ENCODE results near the gene CMC1. TPM values are rescaled to one million over a fixed set of nuclear protein-coding genes. Genes with fewer than 3 reads are reported as not detected.

The CMC1 gene
- total and polyA plus RNA-seq, 9 of the 15 experiments (the other 6 are each of a cell fraction or from before 2014, with no cell fraction given) = 15.9 to 74.6 (median 48.9) TPM

DNA sequence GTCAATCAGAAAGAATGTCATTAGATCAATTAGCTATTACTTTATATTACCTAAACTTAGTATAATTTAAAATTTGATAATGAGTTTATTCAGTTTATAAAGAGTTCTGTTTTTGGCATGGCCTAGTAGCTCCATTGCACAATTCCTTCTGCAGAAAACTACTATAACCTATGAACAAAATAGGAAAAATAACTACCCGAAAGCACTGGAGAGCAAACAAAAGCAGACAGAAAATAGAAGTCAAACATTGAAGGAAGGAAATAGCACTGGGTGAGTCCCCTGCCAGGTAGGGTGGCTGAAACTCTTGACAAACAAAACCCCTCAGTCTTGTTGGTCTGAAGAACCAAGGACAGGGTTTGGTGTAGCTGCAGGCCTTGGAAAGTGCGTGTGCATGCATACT is 37.5 kb downstream of the CMC1 start (continued):
- TF ChIP-seq, protein P1, sequence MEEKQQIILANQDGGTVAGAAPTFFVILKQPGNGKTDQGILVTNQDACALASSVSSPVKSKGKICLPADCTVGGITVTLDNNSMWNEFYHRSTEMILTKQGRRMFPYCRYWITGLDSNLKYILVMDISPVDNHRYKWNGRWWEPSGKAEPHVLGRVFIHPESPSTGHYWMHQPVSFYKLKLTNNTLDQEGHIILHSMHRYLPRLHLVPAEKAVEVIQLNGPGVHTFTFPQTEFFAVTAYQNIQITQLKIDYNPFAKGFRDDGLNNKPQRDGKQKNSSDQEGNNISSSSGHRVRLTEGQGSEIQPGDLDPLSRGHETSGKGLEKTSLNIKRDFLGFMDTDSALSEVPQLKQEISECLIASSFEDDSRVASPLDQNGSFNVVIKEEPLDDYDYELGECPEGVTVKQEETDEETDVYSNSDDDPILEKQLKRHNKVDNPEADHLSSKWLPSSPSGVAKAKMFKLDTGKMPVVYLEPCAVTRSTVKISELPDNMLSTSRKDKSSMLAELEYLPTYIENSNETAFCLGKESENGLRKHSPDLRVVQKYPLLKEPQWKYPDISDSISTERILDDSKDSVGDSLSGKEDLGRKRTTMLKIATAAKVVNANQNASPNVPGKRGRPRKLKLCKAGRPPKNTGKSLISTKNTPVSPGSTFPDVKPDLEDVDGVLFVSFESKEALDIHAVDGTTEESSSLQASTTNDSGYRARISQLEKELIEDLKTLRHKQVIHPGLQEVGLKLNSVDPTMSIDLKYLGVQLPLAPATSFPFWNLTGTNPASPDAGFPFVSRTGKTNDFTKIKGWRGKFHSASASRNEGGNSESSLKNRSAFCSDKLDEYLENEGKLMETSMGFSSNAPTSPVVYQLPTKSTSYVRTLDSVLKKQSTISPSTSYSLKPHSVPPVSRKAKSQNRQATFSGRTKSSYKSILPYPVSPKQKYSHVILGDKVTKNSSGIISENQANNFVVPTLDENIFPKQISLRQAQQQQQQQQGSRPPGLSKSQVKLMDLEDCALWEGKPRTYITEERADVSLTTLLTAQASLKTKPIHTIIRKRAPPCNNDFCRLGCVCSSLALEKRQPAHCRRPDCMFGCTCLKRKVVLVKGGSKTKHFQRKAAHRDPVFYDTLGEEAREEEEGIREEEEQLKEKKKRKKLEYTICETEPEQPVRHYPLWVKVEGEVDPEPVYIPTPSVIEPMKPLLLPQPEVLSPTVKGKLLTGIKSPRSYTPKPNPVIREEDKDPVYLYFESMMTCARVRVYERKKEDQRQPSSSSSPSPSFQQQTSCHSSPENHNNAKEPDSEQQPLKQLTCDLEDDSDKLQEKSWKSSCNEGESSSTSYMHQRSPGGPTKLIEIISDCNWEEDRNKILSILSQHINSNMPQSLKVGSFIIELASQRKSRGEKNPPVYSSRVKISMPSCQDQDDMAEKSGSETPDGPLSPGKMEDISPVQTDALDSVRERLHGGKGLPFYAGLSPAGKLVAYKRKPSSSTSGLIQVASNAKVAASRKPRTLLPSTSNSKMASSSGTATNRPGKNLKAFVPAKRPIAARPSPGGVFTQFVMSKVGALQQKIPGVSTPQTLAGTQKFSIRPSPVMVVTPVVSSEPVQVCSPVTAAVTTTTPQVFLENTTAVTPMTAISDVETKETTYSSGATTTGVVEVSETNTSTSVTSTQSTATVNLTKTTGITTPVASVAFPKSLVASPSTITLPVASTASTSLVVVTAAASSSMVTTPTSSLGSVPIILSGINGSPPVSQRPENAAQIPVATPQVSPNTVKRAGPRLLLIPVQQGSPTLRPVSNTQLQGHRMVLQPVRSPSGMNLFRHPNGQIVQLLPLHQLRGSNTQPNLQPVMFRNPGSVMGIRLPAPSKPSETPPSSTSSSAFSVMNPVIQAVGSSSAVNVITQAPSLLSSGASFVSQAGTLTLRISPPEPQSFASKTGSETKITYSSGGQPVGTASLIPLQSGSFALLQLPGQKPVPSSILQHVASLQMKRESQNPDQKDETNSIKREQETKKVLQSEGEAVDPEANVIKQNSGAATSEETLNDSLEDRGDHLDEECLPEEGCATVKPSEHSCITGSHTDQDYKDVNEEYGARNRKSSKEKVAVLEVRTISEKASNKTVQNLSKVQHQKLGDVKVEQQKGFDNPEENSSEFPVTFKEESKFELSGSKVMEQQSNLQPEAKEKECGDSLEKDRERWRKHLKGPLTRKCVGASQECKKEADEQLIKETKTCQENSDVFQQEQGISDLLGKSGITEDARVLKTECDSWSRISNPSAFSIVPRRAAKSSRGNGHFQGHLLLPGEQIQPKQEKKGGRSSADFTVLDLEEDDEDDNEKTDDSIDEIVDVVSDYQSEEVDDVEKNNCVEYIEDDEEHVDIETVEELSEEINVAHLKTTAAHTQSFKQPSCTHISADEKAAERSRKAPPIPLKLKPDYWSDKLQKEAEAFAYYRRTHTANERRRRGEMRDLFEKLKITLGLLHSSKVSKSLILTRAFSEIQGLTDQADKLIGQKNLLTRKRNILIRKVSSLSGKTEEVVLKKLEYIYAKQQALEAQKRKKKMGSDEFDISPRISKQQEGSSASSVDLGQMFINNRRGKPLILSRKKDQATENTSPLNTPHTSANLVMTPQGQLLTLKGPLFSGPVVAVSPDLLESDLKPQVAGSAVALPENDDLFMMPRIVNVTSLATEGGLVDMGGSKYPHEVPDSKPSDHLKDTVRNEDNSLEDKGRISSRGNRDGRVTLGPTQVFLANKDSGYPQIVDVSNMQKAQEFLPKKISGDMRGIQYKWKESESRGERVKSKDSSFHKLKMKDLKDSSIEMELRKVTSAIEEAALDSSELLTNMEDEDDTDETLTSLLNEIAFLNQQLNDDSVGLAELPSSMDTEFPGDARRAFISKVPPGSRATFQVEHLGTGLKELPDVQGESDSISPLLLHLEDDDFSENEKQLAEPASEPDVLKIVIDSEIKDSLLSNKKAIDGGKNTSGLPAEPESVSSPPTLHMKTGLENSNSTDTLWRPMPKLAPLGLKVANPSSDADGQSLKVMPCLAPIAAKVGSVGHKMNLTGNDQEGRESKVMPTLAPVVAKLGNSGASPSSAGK (IDR thresholded peaks at IDR 0.05) = no peak
- TF ChIP-seq ZNF124 (CRISPR knock-in tag; IDR thresholded peaks at IDR 0.05) (no peak), ZNF146 (CRISPR knock-in tag; IDR thresholded peaks at IDR 0.05; ENCODE audit: unreplicated experiment) (no peak), LEF1 (IDR thresholded peaks at IDR 0.05) (no peak), MEIS2 (IDR thresholded peaks at IDR 0.05; ENCODE audit: partially characterized antibody) (no peak), ZNF584 (CRISPR knock-in tag; IDR thresholded peaks at IDR 0.05; ENCODE audit: low read depth) (no peak), BRD4 (IDR thresholded peaks at IDR 0.05) (no peak), CHD2 (IDR thresholded peaks at IDR 0.05; ENCODE audit: low read depth, low read length) (no peak), ZNF232 (CRISPR knock-in tag; IDR thresholded peaks at IDR 0.05) (no peak), EHMT2 (IDR thresholded peaks at IDR 0.05) (no peak), BRF1 (IDR thresholded peaks at IDR 0.05; ENCODE audit: borderline replicate concordance, extremely low read depth, insufficient read length) (no peak)
